GM12878 (cell line): ENCODE data around the gene ITSN1. TPM values are rescaled to one million over a fixed set of nuclear protein-coding genes. Genes with fewer than 3 reads are reported as not detected.

ENCODE experiments used
- ATAC-seq: fragments of 200-7000 bp; cut with Tn5 transposase; 3 replicates; pipeline ENCODE4 v1.9.1; 2020; ENCODE audit warnings: mild to moderate bottlenecking, moderate library complexity
- BruUV-seq: library from RNA; stranded (reverse); fragments of 400-500 nt; replicated peaks from 2 replicates; lab custom pipeline; 2021; lab: Mats Ljungman, UMichigan
- CTCF ChIA-PET: fragments of 300-600 bp; sonication (Branson Sonifier 250); formaldehyde crosslinking; extraction: SDS; loops from one replicate; lab custom pipeline; 2021; ENCODE audit warnings: inconsistent platforms; lab: Yijun Ruan, JAX
- POLR2A ChIA-PET: fragments of 350-600 bp; formaldehyde crosslinking; extraction: SDS; loops from one replicate; lab custom pipeline; 2021; ENCODE audit warnings: inconsistent platforms; lab: Charles Lee
- RAD21 ChIA-PET: fragments of 300-600 bp; sonication (Branson Sonifier 250); formaldehyde crosslinking; loops from one replicate; lab custom pipeline; 2023; ENCODE audit warnings: antibody characterized with exemption; ENCODE audit not compliant: unreplicated experiment; lab: Charles Lee
- SMC1A ChIA-PET: fragments of 300-600 bp; sonication (Branson Sonifier 250); formaldehyde crosslinking; loops from one replicate; lab custom pipeline; 2023; ENCODE audit not compliant: unreplicated experiment, uncharacterized antibody; lab: Charles Lee
- DNase-seq: peaks from one replicate; pipeline ENCODE4 v3.0.0-alpha.2; 2011; ENCODE audit warnings: low read depth, low spot score
- FAIRE-seq: peaks from 3 replicates; lab custom pipeline; 2011; peaks lifted over from hg19 to GRCh38; lab: Jason Lieb, UNC
- H2AFZ ChIP-seq: 2 replicates; pipeline ENCODE4 v1.6.0; 2011; ENCODE audit warnings: low read depth, low read length, control low read depth; ENCODE audit not compliant: control insufficient read depth
- H3K27ac ChIP-seq: 2 replicates; pipeline ENCODE4 v1.5.1; 2011; ENCODE audit warnings: control low read depth; ENCODE audit not compliant: control insufficient read depth, insufficient read depth
- H3K27me3 ChIP-seq, 2 experiments: replicated peaks in 1 of 2; 2 replicates each; pipeline versions ENCODE4 v1.6.0 to v1.6.1; 2011; ENCODE audit warnings: low read length in 1 of 2; ENCODE audit not compliant: control insufficient read depth in 2 of 2, insufficient read depth in 2 of 2
- H3K36me3 ChIP-seq, 2 experiments: 2 replicates each; pipeline ENCODE4 v1.5.1; 2011; ENCODE audit warnings: low read length in 1 of 2; ENCODE audit not compliant: control insufficient read depth in 2 of 2, insufficient read depth in 2 of 2
- H3K4me1 ChIP-seq: 2 replicates; pipeline ENCODE4 v1.6.1; 2011; ENCODE audit warnings: mild to moderate bottlenecking, low read length, moderate library complexity, mixed read lengths; ENCODE audit not compliant: control insufficient read depth, insufficient read depth
- H3K4me2 ChIP-seq: 2 replicates; pipeline ENCODE4 v1.6.0; 2011; ENCODE audit warnings: control low read depth; ENCODE audit not compliant: control insufficient read depth, insufficient read depth
- H3K4me3 ChIP-seq: fragments of 200-600 bp; sonication (generic); 2 replicates; pipeline ENCODE4 v1.5.1; 2016
- H3K79me2 ChIP-seq: 2 replicates; pipeline ENCODE4 v1.6.0; 2011; ENCODE audit warnings: low read length; ENCODE audit not compliant: control insufficient read depth, insufficient read depth
- H3K9ac ChIP-seq: 2 replicates; pipeline ENCODE4 v1.8.0; 2011; ENCODE audit warnings: low read length, control low read depth, mixed read lengths; ENCODE audit not compliant: control insufficient read depth, insufficient read depth
- H3K9me3 ChIP-seq: replicated peaks from 3 replicates; pipeline ENCODE4 v1.5.1; 2011; ENCODE audit warnings: mild to moderate bottlenecking, low read length; ENCODE audit not compliant: control insufficient read depth, insufficient read depth
- H4K20me1 ChIP-seq: 2 replicates; pipeline ENCODE4 v1.6.0; 2011; ENCODE audit not compliant: control insufficient read depth, insufficient read depth
- IKZF2 ChIP-seq, 2 experiments: fragments of 450-650 bp; IDR thresholded peaks; 2 replicates each; pipeline ENCODE4 v1.6.1; 2017; ENCODE audit warnings: mild to moderate bottlenecking in 2 of 2, moderate library complexity in 2 of 2
- KLF5 ChIP-seq: fragments of 450-650 bp; IDR thresholded peaks from 2 replicates; pipeline ENCODE4 v1.6.1; 2014; ENCODE audit warnings: mild to moderate bottlenecking; ENCODE audit not compliant: partially characterized antibody
- MEF2A ChIP-seq: IDR thresholded peaks from 2 replicates; pipeline ENCODE4 v1.6.1; 2011; ENCODE audit warnings: low read depth, mild to moderate bottlenecking, low read length, moderate library complexity; ENCODE audit not compliant: insufficient read depth
- WGBS: methylation state at CpG from one replicate; pipeline ENCODE4 v1.1.6; 2016; ENCODE audit warnings: low lambda C conversion rate; ENCODE audit not compliant: insufficient replicate concordance, insufficient coverage; ENCODE audit errors: missing lambda C conversion rate; 5-methylcytosine and 5-hydroxymethylcytosine counted together
- in situ Hi-C: fragments of 300-500 bp; cut with MboI; formaldehyde crosslinking; loops from 9 replicates; pipeline ENCODE4 v1.14.3; 2018; ENCODE audit warnings: mixed read lengths
- intact Hi-C: fragments of 100-400 bp; cut with micrococcal nuclease; formaldehyde crosslinking; loops from one replicate; pipeline ENCODE4 v1.14.2; 2022; ENCODE audit not compliant: unreplicated experiment
- polyA plus RNA-seq, 11 experiments: library from polyadenylated mRNA; depleted of rRNA in 4 of 11; unstranded in 6 of 11; stranded (reverse) in 5 of 11; fragments of >200 nt; fragmentation: Nextera tagmentation in 4 of 11; fragmentation: Illumina TruSeq in 1 of 11; extraction: Ambion mirVana in 4 of 11; extraction: Trizol in 1 of 11; gene quantifications; 1 replicate in 1 of 11; 2 replicates in 10 of 11; pipeline versions ENCODE4 v1.2.1 to v1.2.3, GENCODE V29; 2011 to 2016; ENCODE audit warnings: inconsistent platforms in 2 of 11, missing spikeins in 2 of 11, low read depth in 1 of 11
- total RNA-seq, 4 experiments: library from RNA; depleted of rRNA in 3 of 4; stranded (reverse); fragments of >200 nt in 3 of 4; fragmentation: Illumina TruSeq in 1 of 4; extraction: Trizol in 1 of 4; gene quantifications; 2 replicates each; pipeline versions ENCODE4 v1.2.1 to v1.2.3, GENCODE V29; 2013 to 2021
- TF ChIP-seq, protein P1 (sequence below): fragments of 450-650 bp; IDR thresholded peaks from 2 replicates; pipeline ENCODE4 v1.6.1; 2016; ENCODE audit warnings: mild to moderate bottlenecking
- TF ChIP-seq, protein P2 (sequence below), 3 experiments: IDR thresholded peaks in 2 of 3; conservative IDR thresholded peaks in 1 of 3; 2 replicates each; pipeline ENCODE4 v1.5.1; 2011; ENCODE audit warnings: low read depth in 3 of 3, low read length in 3 of 3, mild to moderate bottlenecking in 3 of 3, control low read depth in 2 of 3, moderate library complexity in 2 of 3, inconsistent platforms in 1 of 3, mixed read lengths in 1 of 3; ENCODE audit not compliant: control insufficient read depth in 2 of 3, insufficient read depth in 1 of 3; ENCODE audit errors: extremely low read depth in 1 of 3

ITSN1 gene
- total and polyA plus RNA-seq, 10 of the 15 experiments (the other 5 are each of a cell fraction or from before 2014, with no cell fraction given), result 0.89 to 10.6 (median 4.8) TPM

DNA sequence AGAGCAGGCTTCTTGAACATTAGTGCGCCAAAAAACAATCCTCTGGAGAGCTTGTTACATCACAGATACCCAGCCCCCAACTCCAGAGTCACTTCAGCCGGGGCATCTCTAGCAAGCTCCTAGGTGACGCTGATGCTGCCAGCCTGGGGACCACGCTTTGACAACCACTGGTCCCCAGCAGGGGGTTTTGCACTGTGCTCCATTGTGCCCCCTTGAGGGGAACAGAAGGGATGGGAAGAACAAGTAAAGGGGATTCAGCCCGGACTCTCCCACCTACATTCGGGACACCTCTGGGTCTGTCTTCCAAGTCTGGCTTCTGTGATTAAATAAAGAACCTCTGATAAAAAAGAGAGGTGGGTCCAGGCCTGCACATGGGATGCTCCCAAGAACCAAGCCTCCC lies 212.9 kb downstream of the ITSN1 start:
- intact Hi-C loops (no loop called here), in situ Hi-C loops (no loop called here)
- DNase-seq (no peak), ATAC-seq (peak; percentile 27; the same call in 1 of the 3 replicates), FAIRE-seq (no peak)
- no peak overlapping the region for H3K4me2 ChIP-seq
- no peak overlapping the region for H2AFZ ChIP-seq
- H4K20me1 ChIP-seq, result no peaks in the 10 kb centered on the region
- H3K36me3 ChIP-seq, result no peaks in the 10 kb centered on the region
- RAD21 ChIA-PET, result no interaction called here
- H3K4me1 ChIP-seq, result no peaks in the 10 kb centered on the region
- 51% methylated on average over 6 of the region's 6 CpGs for WGBS
- POLR2A ChIA-PET, result interaction anchor here (0.6 kb wide), 1 partner anchor 1067 kb away, joined by 3 read pairs; no protein-coding TSS in a partner anchor
- CTCF ChIA-PET, result interaction anchor here (0.7 kb wide), 1 partner anchor 150 kb away, joined by 3 read pairs; no protein-coding TSS in a partner anchor
- H3K9ac ChIP-seq, result no peak overlapping the region
- H3K4me3 ChIP-seq, result no peak overlapping the region
- no TSS peak for BruUV-seq
- no peaks in the 10 kb centered on the region for H3K79me2 ChIP-seq
- no peaks in the 10 kb centered on the region for H3K27me3 ChIP-seq
- no peak overlapping the region for H3K27ac ChIP-seq
- SMC1A ChIA-PET, result interaction anchor here (0.9 kb wide), 1 partner anchor 13 kb away, joined by 3 read pairs; no protein-coding TSS in a partner anchor
- H3K9me3 ChIP-seq, result no peaks in the 10 kb centered on the region
- TF ChIP-seq, protein P1, sequence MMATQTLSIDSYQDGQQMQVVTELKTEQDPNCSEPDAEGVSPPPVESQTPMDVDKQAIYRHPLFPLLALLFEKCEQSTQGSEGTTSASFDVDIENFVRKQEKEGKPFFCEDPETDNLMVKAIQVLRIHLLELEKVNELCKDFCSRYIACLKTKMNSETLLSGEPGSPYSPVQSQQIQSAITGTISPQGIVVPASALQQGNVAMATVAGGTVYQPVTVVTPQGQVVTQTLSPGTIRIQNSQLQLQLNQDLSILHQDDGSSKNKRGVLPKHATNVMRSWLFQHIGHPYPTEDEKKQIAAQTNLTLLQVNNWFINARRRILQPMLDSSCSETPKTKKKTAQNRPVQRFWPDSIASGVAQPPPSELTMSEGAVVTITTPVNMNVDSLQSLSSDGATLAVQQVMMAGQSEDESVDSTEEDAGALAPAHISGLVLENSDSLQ, result no peak
- TF ChIP-seq KLF5, result no peak
- TF ChIP-seq, protein P2, sequence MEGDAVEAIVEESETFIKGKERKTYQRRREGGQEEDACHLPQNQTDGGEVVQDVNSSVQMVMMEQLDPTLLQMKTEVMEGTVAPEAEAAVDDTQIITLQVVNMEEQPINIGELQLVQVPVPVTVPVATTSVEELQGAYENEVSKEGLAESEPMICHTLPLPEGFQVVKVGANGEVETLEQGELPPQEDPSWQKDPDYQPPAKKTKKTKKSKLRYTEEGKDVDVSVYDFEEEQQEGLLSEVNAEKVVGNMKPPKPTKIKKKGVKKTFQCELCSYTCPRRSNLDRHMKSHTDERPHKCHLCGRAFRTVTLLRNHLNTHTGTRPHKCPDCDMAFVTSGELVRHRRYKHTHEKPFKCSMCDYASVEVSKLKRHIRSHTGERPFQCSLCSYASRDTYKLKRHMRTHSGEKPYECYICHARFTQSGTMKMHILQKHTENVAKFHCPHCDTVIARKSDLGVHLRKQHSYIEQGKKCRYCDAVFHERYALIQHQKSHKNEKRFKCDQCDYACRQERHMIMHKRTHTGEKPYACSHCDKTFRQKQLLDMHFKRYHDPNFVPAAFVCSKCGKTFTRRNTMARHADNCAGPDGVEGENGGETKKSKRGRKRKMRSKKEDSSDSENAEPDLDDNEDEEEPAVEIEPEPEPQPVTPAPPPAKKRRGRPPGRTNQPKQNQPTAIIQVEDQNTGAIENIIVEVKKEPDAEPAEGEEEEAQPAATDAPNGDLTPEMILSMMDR (IDR thresholded peaks at IDR 0.05 in 2 of 3, conservative IDR thresholded peaks at IDR 0.05 in 1 of 3; ENCODE audit: control insufficient read depth in 2 of 3, extremely low read depth in 1 of 3, insufficient read depth in 1 of 3, low read depth in 3 of 3, low read length in 3 of 3), result peak in 2 of 3 experiments; percentile 3 to 34; a peak in 1 of 6 replicates
- no peak for TF ChIP-seq IKZF2 (IDR thresholded peaks at IDR 0.05)
- no peak for TF ChIP-seq MEF2A
